ENCODE measurements around the gene ABCC3. TPM values are rescaled to one million over a fixed set of nuclear protein-coding genes. Genes with fewer than 3 reads are reported as not detected.

Gene ABCC3
- total RNA-seq, 4 donors from 2014 or later = 2.0 to 18.7 (median 5.1) TPM

DNA sequence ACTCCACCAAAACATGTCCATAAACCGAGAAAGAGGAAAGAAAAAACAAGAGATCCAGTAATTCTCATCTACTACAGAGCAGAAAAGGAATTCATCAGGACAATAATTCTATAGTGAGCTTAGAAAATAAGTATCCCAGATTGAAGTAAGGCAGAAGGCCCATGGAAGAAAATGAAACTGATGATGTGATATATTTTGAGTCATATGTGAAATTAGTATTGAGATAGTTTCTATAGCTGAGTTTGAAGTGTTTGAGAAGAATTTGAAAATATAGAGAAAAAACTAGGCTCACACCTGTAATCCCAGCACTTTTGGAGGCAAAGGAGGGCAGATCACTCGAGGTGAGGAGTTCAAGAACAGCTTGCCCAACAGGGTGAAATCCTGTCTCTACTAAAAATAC is 104.4 kb downstream of the ABCC3 start:
- WGBS, 2 donors (ENCODE audit: low coverage in 1 of 2) = 0 to 76% methylated on average over 2 of the region's 2 CpGs
- H3K27me3 ChIP-seq = no peaks in the 10 kb centered on the region
- peaks cover 0 to 57% (median 2%) of the 10 kb centered on the region in 3 donors for H3K4me1 ChIP-seq
- ATAC-seq = no peak
- H3K9me3 ChIP-seq = no peaks in the 10 kb centered on the region
- no peak overlapping the region for H3K4me3 ChIP-seq
- TF ChIP-seq, protein P1, sequence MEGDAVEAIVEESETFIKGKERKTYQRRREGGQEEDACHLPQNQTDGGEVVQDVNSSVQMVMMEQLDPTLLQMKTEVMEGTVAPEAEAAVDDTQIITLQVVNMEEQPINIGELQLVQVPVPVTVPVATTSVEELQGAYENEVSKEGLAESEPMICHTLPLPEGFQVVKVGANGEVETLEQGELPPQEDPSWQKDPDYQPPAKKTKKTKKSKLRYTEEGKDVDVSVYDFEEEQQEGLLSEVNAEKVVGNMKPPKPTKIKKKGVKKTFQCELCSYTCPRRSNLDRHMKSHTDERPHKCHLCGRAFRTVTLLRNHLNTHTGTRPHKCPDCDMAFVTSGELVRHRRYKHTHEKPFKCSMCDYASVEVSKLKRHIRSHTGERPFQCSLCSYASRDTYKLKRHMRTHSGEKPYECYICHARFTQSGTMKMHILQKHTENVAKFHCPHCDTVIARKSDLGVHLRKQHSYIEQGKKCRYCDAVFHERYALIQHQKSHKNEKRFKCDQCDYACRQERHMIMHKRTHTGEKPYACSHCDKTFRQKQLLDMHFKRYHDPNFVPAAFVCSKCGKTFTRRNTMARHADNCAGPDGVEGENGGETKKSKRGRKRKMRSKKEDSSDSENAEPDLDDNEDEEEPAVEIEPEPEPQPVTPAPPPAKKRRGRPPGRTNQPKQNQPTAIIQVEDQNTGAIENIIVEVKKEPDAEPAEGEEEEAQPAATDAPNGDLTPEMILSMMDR (IDR thresholded peaks at IDR 0.05) = no peak
- TF ChIP-seq POLR2A (IDR thresholded peaks at IDR 0.05) (no peak), POLR2AphosphoS5 (IDR thresholded peaks at IDR 0.05) (no peak), EP300 (IDR thresholded peaks at IDR 0.05) (no peak)
- H3K36me3 ChIP-seq = peaks cover 12 to 68% of the 10 kb centered on the region in 2 donors
- no peak overlapping the region for H3K27ac ChIP-seq

Small RNA genes within 50 kb of the gene (small RNA-seq; reads per million reads assigned to genes)
- 0 reads per million in 4 donors for gene RF00019

Other genes with a start within 250 kb of the ABCC3 start
- 10 to 100 TPM; 34.4 to 76.6 (median 50.3) TPM for gene LRRC59, start 237.4 kb upstream of the ABCC3 start, total RNA-seq
- 10 to 100 TPM; 11.5 to 23.3 (median 16.1) TPM for gene ACSF2, start 208.7 kb upstream of the ABCC3 start, total RNA-seq
- not detected for gene CHAD, start 166.0 kb upstream of the ABCC3 start, total RNA-seq
- 10 to 100 TPM; 10.7 to 26.3 (median 21.3) TPM for gene RSAD1, start 156.0 kb upstream of the ABCC3 start, total RNA-seq
- under 1 TPM in 2 of 4 donors, not detected in 2; 0.27 to 0.31 TPM for gene MYCBPAP, start 126.4 kb upstream of the ABCC3 start, total RNA-seq
- gene EPN3, start 102.1 kb upstream of the ABCC3 start, total RNA-seq = 1 to 10 TPM in 1 of 4 donors, not detected in 3; 7.3 TPM
- 10 to 100 TPM; 45.0 to 75.3 (median 59.8) TPM for gene SPATA20, start 87.7 kb upstream of the ABCC3 start, total RNA-seq
- under 1 TPM in 3 of 4 donors, not detected in 1; 0.15 to 0.94 (median 0.16) TPM for gene CACNA1G, start 74.2 kb upstream of the ABCC3 start, total RNA-seq
- 100 to 1,000 TPM in 1 of 4 donors, 10 to 100 TPM in 3; 65.8 to 125 (median 89.2) TPM for gene ANKRD40, start 73.0 kb downstream of the ABCC3 start, total RNA-seq
- gene LUC7L3, start 84.7 kb downstream of the ABCC3 start, total RNA-seq = 100 to 1,000 TPM in 1 of 4 donors, 10 to 100 TPM in 3; 40.1 to 134 (median 54.6) TPM
- gene ANKRD40CL, start 132.6 kb downstream of the ABCC3 start, total RNA-seq = not detected
- under 1 TPM; 0.16 to 0.69 (median 0.36) TPM for gene WFIKKN2, start 200.7 kb downstream of the ABCC3 start, total RNA-seq
- gene TOB1, start 231.5 kb downstream of the ABCC3 start, total RNA-seq = 10 to 100 TPM; 27.8 to 47.2 (median 29.6) TPM